ENCODE data around the gene UBAC2. TPM values are rescaled to one million over a fixed set of nuclear protein-coding genes. Genes with fewer than 3 reads are reported as not detected.

The UBAC2 gene
- total and polyA plus RNA-seq, 4 donors, result 32.9 to 42.3 (median 35.3) TPM

GRCh38 chr13:99418843-99419140, 218.1 kb downstream of the UBAC2 start:
- H3K4me1 ChIP-seq (ENCODE audit: control insufficient read depth in 4 of 4, insufficient read depth in 4 of 4, low read length in 3 of 4), result no peaks in the 10 kb centered on the region
- no peaks in the 10 kb centered on the region for H3K27me3 ChIP-seq (ENCODE audit: control insufficient read depth in 4 of 4, insufficient read depth in 4 of 4, low read length in 3 of 4)
- no peak for TF ChIP-seq RXRA (IDR thresholded peaks at IDR 0.05)
- TF ChIP-seq REST (IDR thresholded peaks at IDR 0.05), result no peak
- TF ChIP-seq GABPA (IDR thresholded peaks at IDR 0.05 in 1 of 2, conservative IDR thresholded peaks at IDR 0.05 in 1 of 2), result no peak
- TF ChIP-seq MAX (IDR thresholded peaks at IDR 0.05), result no peak
- TF ChIP-seq ATF3 (IDR thresholded peaks at IDR 0.05), result no peak
- no peak for TF ChIP-seq TAF1 (conservative IDR thresholded peaks at IDR 0.05)
- TF ChIP-seq RAD21 (IDR thresholded peaks at IDR 0.05), result no peak
- no peak for TF ChIP-seq EGR1 (IDR thresholded peaks at IDR 0.05; ENCODE audit: low read depth in 2 of 2)
- TF ChIP-seq NR2F2 (IDR thresholded peaks at IDR 0.05), result no peak
- no peak for TF ChIP-seq FOXA1 (IDR thresholded peaks at IDR 0.05)
- no peak for TF ChIP-seq SP1 (IDR thresholded peaks at IDR 0.05)
- no peak for TF ChIP-seq CTCF (IDR thresholded peaks at IDR 0.05; ENCODE audit: low read depth, low read length, missing input control)
- no peak for TF ChIP-seq YY1 (IDR thresholded peaks at IDR 0.05)
- no peak for TF ChIP-seq ZBTB33 (IDR thresholded peaks at IDR 0.05)
- TF ChIP-seq JUND (IDR thresholded peaks at IDR 0.05), result no peak
- no peak for TF ChIP-seq HNF4G (IDR thresholded peaks at IDR 0.05)
- TF ChIP-seq FOXA2 (IDR thresholded peaks at IDR 0.05), result no peak
- no peak for TF ChIP-seq HNF4A (conservative IDR thresholded peaks at IDR 0.05)
- WGBS, result 90% methylated on average over 4 of the region's 4 CpGs
- H3K36me3 ChIP-seq (ENCODE audit: control insufficient read depth in 4 of 4, insufficient read depth in 3 of 4, low read depth in 1 of 4, low read length in 3 of 4), result no peaks in the 10 kb centered on the region
- no peak overlapping the region for H3K9ac ChIP-seq (ENCODE audit: low read depth in 1 of 2, low read length in 2 of 2)
- no peak for DNase-seq (ENCODE audit: low spot score)
- no peaks in the 10 kb centered on the region for H3K9me3 ChIP-seq (ENCODE audit: control insufficient read depth in 4 of 4, low read length in 3 of 4)
- H3K4me3 ChIP-seq (ENCODE audit: low read depth in 1 of 3, low read length in 3 of 3), result no peak overlapping the region
- H3K27ac ChIP-seq (ENCODE audit: low read depth in 1 of 2, low read length in 2 of 2), result no peak overlapping the region
